Caco-2 (cell line): ENCODE measurements around the gene DNM2. TPM values are rescaled to one million over a fixed set of nuclear protein-coding genes. Genes with fewer than 3 reads are reported as not detected.

ENCODE experiments used
- BruUV-seq: library from RNA; stranded (reverse); fragments of 400-500 nt; replicated peaks from 2 replicates; lab custom pipeline; 2021; lab: Mats Ljungman, UMichigan
- CTCF ChIA-PET: fragments of 300-600 bp; sonication (Branson Sonifier 250); formaldehyde crosslinking; loops from one replicate; lab custom pipeline; 2022; ENCODE audit warnings: antibody characterized with exemption; lab: Charles Lee
- POLR2A ChIA-PET: fragments of 300-600 bp; sonication (Branson Sonifier 250); formaldehyde crosslinking; loops from one replicate; lab custom pipeline; 2022; ENCODE audit warnings: antibody characterized with exemption; lab: Charles Lee
- DNase-seq, 2 experiments: peaks; one replicate each; pipeline versions ENCODE4 v3.0.0 to v3.0.0-alpha.2; 2020 to 2022
- H3K27me3 ChIP-seq: replicated peaks from 2 replicates; pipeline ENCODE4 v1.6.0; 2011; ENCODE audit warnings: low read length; ENCODE audit not compliant: control insufficient read depth, insufficient read depth
- H3K36me3 ChIP-seq: 2 replicates; pipeline ENCODE4 v1.5.1; 2011; ENCODE audit warnings: low read length; ENCODE audit not compliant: control insufficient read depth, insufficient read depth
- H3K4me1 ChIP-seq: fragments of 250-450 bp; sonication (Bioruptor Pico); 2 replicates; pipeline ENCODE4 v1.5.1; 2020; ENCODE audit warnings: mild to moderate bottlenecking
- H3K4me3 ChIP-seq: 2 replicates; pipeline ENCODE4 v1.5.1; 2011; ENCODE audit warnings: low read depth, mild to moderate bottlenecking, control low read depth, low read length
- H3K9me3 ChIP-seq: fragments of 250-450 bp; sonication (Bioruptor Pico); 2 replicates; pipeline ENCODE4 v1.5.1; 2020; ENCODE audit warnings: mild to moderate bottlenecking, moderate library complexity
- H3K27ac Mint-ChIP-seq: one replicate; pipeline ENCODE4 v1.8.0; 2022; ENCODE audit warnings: mixed read lengths; ENCODE audit not compliant: unreplicated experiment
- H3K27me3 Mint-ChIP-seq: one replicate; pipeline ENCODE4 v1.8.0; 2022; ENCODE audit warnings: mixed read lengths; ENCODE audit not compliant: insufficient read depth, unreplicated experiment
- H3K36me3 Mint-ChIP-seq: one replicate; pipeline ENCODE4 v1.8.0; 2022; ENCODE audit warnings: mild to moderate bottlenecking, mixed read lengths; ENCODE audit not compliant: insufficient read depth, unreplicated experiment
- H3K4me1 Mint-ChIP-seq: one replicate; pipeline ENCODE4 v1.8.0; 2022; ENCODE audit warnings: low read depth, mixed read lengths; ENCODE audit not compliant: unreplicated experiment
- H3K4me3 Mint-ChIP-seq: one replicate; pipeline ENCODE4 v1.8.0; 2022; ENCODE audit warnings: mild to moderate bottlenecking, moderate library complexity, mixed read lengths; ENCODE audit not compliant: unreplicated experiment
- H3K9me3 Mint-ChIP-seq: one replicate; pipeline ENCODE4 v1.8.0; 2022; ENCODE audit warnings: mixed read lengths; ENCODE audit not compliant: unreplicated experiment
- CTCF ChIP-seq, 2 experiments: fragments of 200-600 bp in 1 of 2; IDR thresholded peaks; 1 replicate in 1 of 2; 2 replicates in 1 of 2; pipeline versions ENCODE4 v1.5.1 to v1.8.0; 2011 to 2022; ENCODE audit warnings: antibody characterized with exemption in 1 of 2, control low read depth in 1 of 2, inconsistent platforms in 1 of 2, low read depth in 1 of 2, low read length in 1 of 2, mild to moderate bottlenecking in 1 of 2, moderate library complexity in 1 of 2; ENCODE audit not compliant: insufficient read depth in 1 of 2, severe bottlenecking in 1 of 2, unreplicated experiment in 1 of 2
- intact Hi-C: fragments of 100-400 bp; cut with micrococcal nuclease; formaldehyde crosslinking; loops from one replicate; pipeline ENCODE4 v1.10.0; 2022; ENCODE audit not compliant: unreplicated experiment
- total RNA-seq: library from RNA; stranded (reverse); gene quantifications from 2 replicates; pipeline ENCODE4 v1.2.3, GENCODE V29; 2022

DNM2 gene
- total RNA-seq, 1 experiment from 2014 or later, result 137 TPM

DNA sequence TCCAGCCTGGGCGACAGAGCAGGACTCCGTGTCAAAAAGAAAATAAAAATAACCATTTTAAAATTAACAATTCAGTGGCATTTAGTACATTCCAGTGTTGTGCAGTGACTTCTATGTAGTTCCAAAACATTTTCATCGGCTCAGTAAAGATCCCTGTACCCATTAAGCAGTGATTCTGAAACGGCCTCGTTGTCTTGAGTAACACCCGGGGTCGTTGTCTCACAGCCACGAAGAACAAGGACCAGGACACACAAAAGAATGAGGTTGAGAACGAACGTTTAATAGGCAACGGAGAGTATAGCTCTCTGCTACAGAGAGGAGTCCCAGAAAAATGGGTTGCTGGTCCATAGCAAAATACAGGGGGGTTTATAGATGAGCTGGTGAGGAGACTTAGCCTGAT, 120.5 kb downstream of the DNM2 start:
- H3K9me3 ChIP-seq, result no peaks in the 10 kb centered on the region

GRCh38 chr19:10839114-10840050, 121.5 kb downstream of the DNM2 start:
- peaks cover 9% of the 10 kb centered on the region; the same call in 1 of the 2 replicates for H3K4me1 ChIP-seq
- intact Hi-C loops, result no loop called here
- Mint-ChIP-seq H3K4me1 (no peaks in the 10 kb centered on the region), H3K36me3 (peaks cover 26% of the 10 kb centered on the region), H3K4me3 (no peak overlapping the region), H3K27me3 (no peaks in the 10 kb centered on the region), H3K9me3 (no peaks in the 10 kb centered on the region), H3K27ac (no peak overlapping the region)
- no peaks in the 10 kb centered on the region for H3K27me3 ChIP-seq
- ChIA-PET CTCF (interaction anchor here (1.5 kb wide), 1 partner anchor 25 kb away, joined by 6 read pairs; no protein-coding TSS in a partner anchor), POLR2A (no interaction called here)
- TF ChIP-seq CTCF (IDR thresholded peaks at IDR 0.05; ENCODE audit: insufficient read depth in 1 of 2, low read depth in 1 of 2, low read length in 1 of 2, severe bottlenecking in 1 of 2, unreplicated experiment in 1 of 2), result no peak
- DNase-seq, result no peak
- H3K4me3 ChIP-seq, result no peak overlapping the region
- BruUV-seq, result no TSS peak
- H3K9me3 ChIP-seq, result no peaks in the 10 kb centered on the region
- no peaks in the 10 kb centered on the region for H3K36me3 ChIP-seq

More for the DNA sequence above, 120.5 kb downstream of the DNM2 start:
- Mint-ChIP-seq H3K27ac (no peak overlapping the region), H3K4me1 (no peaks in the 10 kb centered on the region), H3K9me3 (no peaks in the 10 kb centered on the region), H3K36me3 (peaks cover 36% of the 10 kb centered on the region), H3K4me3 (no peak overlapping the region), H3K27me3 (no peaks in the 10 kb centered on the region)
- H3K4me3 ChIP-seq, result no peak overlapping the region
- intact Hi-C loops, result no loop called here
- no peaks in the 10 kb centered on the region for H3K36me3 ChIP-seq
- H3K27me3 ChIP-seq, result no peaks in the 10 kb centered on the region
- BruUV-seq, result no TSS peak
- peaks cover 9% of the 10 kb centered on the region; the same call in 1 of the 2 replicates for H3K4me1 ChIP-seq
- no peak for DNase-seq
- ChIA-PET POLR2A (no interaction called here), CTCF (interaction anchor here (1.5 kb wide), 1 partner anchor 26 kb away, joined by 6 read pairs; no protein-coding TSS in a partner anchor)
- TF ChIP-seq CTCF (IDR thresholded peaks at IDR 0.05; ENCODE audit: insufficient read depth in 1 of 2, low read depth in 1 of 2, low read length in 1 of 2, severe bottlenecking in 1 of 2, unreplicated experiment in 1 of 2), result no peak

DNA sequence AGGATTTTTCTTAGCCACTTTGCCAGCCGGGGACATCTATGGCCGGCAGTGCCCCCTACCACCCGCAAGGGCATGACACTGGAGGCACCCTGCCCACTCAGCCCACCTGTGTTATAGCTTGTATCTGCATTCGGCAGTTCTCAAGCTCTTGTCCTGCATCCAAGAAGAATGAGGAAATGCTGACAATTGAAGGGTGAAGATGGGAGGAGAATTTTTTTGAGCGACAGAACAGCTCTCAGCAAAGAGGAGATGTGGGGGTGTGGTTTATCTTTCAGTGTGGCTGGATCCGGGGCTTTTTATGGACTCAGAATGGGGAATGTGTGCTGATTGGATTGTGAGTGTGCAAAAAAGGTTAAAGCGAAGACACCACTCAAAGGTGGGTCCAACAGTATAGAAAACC, 124.9 kb downstream of the DNM2 start:
- intact Hi-C loops, result no loop called here
- ChIA-PET POLR2A (no interaction called here), CTCF (no interaction called here)
- no peak overlapping the region for H3K4me3 ChIP-seq
- H3K4me1 ChIP-seq, result no peaks in the 10 kb centered on the region
- Mint-ChIP-seq H3K36me3 (no peaks in the 10 kb centered on the region), H3K9me3 (no peaks in the 10 kb centered on the region), H3K4me1 (no peaks in the 10 kb centered on the region), H3K27me3 (no peaks in the 10 kb centered on the region), H3K27ac (no peak overlapping the region), H3K4me3 (no peak overlapping the region)
- no TSS peak for BruUV-seq
- H3K27me3 ChIP-seq, result no peaks in the 10 kb centered on the region
- TF ChIP-seq CTCF (IDR thresholded peaks at IDR 0.05; ENCODE audit: insufficient read depth in 1 of 2, low read depth in 1 of 2, low read length in 1 of 2, severe bottlenecking in 1 of 2, unreplicated experiment in 1 of 2), result no peak
- DNase-seq, result no peak
- no peaks in the 10 kb centered on the region for H3K9me3 ChIP-seq
- H3K36me3 ChIP-seq, result no peaks in the 10 kb centered on the region
